GM18858 (cell line): Measurements from ENCODE around the gene RCAN2.

Experiments used
- ATAC-seq: cut with Tn5 transposase; IDR thresholded peaks from one replicate; pipeline ENCODE4 v1.9.1; 2021; ENCODE audit not compliant: unreplicated experiment

Gene RCAN2

DNA sequence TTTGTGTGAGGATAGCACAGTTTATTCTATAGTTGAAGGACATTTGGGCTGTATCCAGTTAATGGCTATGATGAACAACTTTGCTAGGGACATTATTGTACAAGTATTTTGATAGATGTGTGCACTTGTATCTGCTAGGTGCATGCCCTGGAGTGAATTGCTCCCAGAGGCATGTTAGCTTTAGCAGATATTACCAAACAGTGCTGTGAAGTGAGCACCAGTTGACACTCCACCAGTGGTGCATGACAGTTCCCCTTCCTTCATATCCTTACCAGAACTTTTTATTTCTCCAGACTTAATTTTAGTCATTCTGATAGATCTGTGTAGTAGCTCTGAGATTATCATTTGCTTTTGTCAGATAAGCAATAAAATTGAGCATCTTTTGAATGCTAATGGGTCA, 271.6 kb downstream of the RCAN2 start:
- ATAC-seq = no peak

DNA sequence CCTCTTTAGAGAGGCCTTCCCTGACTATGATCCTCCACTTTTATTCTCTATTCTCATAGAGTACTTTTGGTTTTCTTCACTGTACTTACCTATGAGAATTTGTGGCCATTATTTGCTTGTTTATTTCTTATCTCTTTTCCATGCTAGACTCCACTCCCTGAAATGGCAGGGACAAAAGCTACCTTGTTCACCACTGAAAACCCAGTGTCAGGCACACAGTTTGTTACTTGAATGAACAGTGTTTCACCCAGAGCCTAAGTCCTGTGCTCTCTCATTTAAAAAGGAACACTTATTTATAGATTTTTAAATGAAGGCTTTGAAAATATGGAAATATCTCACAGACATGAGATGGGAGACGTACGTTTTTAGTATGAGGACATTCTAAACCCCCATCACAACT, 272.8 kb downstream of the RCAN2 start:
- ATAC-seq = no peak

DNA sequence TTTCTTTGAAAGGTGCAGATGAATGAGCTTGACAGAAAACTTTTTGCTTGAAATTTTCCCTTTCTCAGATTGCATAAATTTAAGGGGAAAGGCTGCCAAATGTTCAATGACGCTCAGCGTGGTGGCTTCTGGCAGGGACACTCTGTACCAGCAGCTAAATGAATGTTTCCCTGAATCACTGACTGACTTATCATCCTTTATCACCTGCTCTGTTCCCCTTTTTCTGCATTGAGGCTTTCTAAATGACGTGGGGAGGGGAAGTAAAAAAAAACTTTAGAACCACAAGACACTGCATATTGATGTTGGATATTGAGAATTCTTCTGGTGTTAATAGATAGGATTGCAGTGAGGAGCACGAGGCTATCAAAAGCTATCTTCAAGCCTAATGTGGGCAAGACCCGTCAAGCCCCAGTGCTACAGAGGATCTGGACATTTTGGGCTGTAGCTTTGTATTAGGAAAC, 273.5 kb downstream of the RCAN2 start:
- peak; percentile 62 for ATAC-seq

DNA sequence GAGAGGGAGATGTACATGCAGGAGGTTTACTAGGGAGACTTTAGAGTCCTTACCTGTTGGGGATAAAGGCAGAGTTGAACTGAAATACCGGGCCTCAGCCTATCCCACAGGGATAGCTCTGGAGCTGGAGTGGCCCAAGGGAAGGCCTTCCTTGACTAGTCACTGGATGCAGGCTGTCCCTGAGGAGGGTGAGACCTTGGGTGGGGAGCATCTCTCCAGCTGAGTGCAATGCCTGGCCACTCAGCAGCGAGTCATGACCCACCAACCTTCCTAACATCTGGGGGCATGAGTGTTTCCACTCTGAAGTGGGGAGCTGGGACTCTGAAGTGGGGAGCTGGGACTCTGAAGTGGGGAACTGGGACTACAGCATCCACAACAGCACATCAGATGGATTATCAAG, 274.4 kb downstream of the RCAN2 start:
- ATAC-seq = no peak

DNA sequence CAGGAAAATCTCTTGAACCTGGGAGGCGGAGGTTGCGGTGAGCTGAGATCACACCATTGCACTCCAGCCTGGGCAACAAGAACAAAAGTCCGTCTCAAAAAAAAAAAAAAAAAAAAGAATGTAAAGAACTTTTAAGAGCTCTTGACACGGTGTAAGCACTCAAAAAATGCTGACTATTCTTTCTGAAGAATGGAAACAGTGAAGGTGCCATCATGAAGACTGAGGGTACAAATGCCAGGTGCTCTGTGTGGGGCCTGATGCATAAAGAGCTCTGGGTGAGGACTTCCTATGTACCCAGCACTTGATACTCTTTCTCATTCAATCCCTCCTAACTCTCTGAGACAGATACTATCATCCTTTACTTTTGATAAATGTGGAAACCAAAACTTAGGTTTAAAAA, 275.5 kb downstream of the RCAN2 start:
- ATAC-seq = no peak

DNA sequence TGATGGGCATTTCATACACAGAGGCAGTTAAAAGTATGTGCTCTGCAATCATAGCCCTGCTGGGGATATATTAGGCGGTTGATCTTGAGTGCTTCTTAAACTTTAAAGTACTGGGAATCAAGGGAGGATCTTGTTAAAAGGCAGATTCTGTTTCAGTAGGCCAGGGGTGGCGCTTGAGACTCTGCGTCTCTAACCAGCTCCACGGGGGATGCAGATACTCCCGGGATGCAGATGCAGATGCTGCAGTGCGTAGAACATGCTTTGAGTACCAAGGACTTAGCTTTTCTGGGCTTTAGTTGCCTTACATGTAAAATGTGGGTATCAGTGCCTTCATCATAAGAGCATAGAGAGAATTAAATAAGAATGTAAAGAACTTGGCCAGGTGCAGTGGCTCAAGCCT, 276.0 kb downstream of the RCAN2 start:
- no peak for ATAC-seq

DNA sequence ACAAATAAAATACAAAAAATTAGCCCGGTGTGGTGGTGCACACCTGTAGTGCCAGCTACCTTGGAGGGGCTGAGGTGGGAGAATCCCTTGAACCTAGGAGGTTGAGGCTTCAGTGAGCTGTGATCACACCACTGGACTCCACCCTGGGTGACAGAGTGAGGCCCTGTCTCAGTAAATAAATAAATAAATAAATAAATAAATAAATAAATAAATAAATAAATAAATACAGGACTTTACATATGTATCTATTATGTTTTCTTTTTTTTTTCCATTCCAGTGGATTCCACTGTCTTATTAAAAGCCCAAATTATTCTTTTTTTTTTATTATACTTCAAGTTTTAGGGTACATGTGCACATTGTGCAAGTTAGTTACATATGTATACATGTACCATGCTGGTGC, 279.3 kb downstream of the RCAN2 start:
- ATAC-seq = no peak

DNA sequence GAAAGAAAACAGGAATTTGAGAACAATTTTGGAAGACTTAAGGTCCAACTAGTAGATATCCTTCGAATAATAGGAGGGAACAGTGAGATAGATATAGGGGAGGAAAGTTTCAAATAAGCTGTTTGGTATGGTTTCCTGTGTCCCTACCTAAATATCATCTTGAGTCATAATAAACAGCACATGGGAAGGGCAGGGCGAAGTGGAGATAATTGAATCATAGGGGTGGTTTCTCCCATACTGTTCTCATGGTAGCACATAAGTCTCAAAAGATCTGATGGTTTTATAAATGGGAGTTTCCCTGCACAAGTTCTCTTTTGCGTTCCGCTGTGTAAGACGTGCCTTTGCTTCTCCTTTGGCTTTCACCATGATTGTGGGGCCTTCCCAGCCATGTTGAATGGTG, 281.0 kb downstream of the RCAN2 start:
- no peak for ATAC-seq

DNA sequence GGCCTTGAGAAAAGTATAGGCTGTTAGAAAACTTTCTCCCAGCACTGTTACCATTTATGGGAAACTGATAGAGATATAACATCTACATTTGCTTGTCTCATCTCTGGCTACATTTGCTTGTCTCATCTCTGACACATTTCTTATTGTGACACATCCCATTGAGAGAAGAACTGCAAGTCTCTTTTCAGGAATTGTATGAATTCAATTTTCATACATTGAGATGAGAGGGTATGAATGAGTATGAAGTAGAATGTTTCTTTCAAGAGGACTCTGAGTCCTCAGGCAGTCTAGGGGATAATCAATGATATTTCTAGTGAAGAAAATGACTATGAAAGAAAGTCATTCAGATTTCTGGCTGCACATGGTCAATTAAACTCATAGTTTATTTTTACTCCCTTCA, 282.9 kb downstream of the RCAN2 start:
- ATAC-seq = no peak

DNA sequence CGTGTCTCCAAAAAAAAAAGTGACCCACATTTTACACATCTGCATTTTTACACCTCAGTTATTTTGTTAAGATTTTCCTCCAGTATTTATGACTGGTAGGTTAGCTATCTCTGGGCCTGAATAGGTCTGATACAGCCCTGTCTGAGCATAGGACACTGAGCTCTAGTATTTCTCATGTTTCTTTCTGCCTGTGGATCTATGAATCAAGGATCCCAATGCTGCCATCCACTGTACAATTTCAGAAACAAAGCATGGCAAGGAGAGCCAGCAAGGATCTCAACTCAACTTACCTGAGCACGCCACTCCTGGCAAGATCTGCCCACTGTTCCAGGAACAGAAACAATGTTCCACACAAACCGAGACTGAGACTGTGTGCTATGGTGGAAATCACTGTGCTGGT, 284.1 kb downstream of the RCAN2 start:
- ATAC-seq = no peak

DNA sequence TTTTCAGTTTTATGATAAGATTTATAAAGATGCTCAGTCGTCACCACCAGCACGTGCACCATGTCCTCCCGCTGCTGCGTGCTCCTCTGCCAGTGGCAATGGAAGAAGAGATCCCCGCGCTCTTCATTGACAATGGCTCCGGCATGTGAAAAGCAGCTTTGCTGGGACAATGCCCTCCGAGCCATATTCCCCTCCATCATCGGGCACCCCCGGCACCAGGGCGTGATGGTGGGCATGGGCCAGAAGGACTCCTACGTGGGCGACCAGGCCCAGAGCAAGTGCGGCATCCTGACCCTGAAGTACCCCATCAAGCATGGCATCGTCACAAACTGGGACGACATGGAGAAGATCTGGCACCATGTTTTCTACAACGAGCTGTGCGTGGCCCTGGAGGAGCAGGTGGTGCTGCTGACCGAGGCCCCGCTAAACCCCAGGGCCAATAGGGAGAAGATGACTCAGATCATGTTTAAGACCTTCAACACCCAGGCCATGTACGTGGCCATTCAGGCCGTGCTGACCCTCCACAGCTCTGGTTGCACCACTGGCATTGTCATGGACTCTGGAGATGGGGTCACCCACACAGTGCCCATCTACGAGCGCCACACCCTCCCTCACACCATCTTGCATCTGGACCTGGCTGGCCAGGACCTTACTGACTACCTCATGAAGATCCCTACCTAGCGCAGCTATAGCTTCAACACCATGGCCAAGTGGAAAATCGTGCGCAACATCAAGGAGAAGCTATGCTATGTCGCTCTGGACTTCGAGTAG, 286.2 kb downstream of the RCAN2 start:
- ATAC-seq = no peak

DNA sequence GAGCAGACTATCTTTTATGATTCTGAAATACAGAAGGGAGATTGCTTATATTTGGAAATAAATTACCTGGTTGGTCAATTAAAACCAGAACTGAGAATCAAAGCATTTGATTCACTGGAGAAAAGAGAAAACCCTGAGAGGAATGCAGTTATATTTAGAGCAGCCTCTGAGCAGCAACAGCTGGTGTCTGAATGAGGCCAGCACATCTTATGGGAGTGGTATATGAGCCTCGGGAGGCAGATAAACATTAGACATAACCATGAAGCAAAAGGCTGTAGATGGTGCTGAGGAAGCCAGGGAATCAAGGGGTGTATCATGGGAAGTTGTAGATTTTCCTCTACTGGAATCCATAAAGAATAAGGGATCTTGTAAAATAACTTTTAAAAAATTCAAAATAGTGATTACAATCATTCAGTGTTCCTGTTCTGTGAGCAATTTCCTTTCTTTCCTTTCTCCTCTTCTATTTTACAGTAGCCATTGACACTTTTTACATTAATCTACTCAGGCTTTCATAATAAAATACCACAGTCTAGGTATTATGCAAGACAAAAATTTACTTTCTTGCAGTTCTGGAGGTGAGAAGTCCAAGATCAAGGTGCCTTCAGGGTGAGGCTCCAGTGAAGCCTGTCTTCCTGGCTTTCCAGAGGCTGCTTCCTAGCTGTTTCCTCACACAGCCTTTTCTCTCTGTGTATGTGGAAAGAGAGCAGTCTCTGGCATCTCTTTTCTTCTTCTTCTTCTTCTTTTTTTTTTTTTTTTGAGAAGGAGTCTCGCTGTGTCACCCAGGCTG, 287.7 kb downstream of the RCAN2 start:
- ATAC-seq = no peak

DNA sequence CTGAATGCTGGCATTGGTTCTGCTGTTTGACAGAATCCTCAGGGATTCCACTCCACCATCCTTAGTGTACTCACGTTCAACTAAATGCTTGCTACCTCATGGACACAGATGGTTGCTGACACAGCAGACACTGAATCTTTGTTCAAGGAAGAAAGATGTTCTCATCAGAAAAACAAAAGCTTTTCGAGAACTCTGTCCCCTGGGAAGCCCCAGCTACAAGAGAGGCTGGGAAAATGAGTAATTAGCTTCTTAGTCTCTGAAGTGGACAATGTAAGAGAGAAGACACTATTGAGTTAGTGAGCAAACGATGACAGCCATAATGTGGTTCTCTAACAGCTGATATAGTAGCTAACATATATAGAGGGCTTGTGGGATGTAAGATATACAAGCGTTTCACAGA, 289.5 kb downstream of the RCAN2 start:
- no peak for ATAC-seq

DNA sequence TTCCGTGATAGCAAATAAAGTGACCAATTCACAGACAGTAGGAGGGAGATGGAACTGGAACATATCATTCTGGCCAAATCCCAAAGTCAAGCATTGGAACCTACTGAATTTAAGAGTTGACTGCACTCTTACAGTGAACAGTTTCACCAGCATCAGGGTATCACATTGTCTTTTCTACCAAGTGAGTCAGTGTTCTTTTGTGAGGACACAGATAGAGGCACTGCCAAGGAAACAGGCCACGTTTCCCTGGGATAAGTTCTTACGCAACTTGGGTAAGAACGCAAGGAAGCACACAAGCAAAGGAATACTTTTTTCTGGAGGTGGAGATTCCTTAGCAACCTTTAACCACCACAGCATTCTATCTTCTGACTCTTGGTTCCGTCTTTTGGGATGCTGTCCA, 291.9 kb downstream of the RCAN2 start:
- ATAC-seq = no peak

DNA sequence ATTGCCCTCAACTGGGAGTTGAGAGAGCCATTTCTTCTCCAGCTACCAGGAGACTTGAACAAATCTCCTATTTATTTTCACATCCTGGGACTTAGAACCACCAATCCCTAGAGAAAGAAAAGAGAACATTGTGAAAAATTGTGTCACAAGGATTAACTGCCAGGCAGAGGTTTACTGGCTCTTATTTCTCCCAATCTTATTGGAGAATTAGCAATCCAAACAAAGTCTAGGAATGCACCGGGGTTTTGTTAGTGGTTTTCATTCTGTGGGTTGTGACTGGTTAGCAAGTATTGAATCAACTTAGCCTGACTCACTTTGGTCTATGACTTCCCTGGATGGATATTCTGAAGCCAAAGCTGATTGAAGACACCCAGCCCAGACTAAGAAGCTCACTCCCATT, 299.3 kb downstream of the RCAN2 start:
- no peak for ATAC-seq

DNA sequence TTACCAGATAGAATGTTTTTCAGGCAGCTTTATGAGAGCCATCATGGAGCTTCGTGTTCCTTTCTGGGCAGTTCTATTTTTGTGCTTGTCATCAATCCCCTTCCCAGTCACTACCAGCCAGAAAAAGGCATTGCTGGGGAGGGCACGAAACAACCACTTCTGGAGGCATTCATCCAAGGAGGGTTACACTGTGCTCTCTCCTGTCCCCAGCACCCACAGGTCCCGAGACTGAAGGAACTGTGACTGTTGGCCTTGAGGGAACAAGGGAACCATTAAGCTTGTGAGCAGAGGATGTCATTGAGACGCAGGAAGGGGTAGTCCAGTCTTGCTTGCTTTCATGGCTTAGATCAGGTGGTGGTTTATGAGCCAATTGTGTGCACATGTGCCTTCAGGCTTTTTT, 300.4 kb downstream of the RCAN2 start:
- ATAC-seq = no peak

DNA sequence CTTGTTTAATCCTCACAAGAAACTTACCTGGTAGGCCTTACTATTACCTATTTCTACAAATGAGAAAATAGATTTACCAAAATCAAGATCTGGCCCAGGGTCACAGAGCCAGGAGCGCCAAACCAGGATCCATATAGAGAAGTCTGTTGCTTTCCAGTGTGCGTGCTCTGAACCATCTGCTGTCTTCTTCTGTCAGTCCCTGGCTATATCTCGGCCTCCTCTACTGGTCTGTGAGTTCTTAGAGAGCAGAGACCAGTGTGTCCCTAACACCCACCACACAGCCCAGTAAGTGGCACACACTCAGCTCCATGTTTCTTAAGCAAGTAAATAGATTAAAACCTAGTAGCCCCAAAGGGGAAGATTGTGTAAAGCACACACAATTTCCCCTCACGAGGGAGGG, 301.5 kb downstream of the RCAN2 start:
- no peak for ATAC-seq

DNA sequence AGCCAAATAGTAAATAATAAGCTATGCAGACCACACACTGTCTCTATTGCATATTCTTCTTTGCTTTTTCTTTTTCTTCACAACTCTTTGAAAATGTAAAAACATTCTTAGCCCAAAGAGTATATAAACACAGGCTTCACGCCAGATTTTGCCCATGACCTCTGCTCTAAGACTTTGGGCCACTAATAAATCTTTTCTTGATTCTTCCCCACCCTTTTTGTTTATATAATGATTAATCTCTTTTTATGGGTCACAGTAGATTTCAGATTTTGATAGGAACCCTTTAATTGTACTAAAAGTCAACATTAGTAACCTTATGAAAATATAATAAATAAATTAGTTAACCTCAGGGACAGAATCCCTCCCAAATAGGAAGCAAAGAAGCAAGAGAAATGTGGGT, 304.7 kb downstream of the RCAN2 start:
- ATAC-seq = no peak

DNA sequence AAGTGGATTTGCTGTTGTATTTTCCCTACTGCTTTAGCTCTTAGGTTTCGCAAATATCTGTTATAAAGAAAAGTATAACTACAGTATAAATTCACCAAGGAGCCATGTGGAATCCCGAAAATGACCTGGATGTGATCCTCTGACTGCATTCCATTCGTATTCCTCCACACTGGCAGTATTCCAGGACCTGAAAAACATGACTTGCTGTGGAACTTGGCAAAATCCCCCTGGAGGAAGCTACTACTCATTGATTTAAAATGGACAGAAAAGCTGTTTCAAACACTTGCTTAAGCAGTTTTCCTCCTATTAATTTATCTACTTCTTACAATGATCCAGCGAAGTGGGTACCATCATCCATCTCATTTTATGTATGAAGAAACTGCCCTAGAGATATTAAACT, 307.1 kb downstream of the RCAN2 start:
- no peak for ATAC-seq

DNA sequence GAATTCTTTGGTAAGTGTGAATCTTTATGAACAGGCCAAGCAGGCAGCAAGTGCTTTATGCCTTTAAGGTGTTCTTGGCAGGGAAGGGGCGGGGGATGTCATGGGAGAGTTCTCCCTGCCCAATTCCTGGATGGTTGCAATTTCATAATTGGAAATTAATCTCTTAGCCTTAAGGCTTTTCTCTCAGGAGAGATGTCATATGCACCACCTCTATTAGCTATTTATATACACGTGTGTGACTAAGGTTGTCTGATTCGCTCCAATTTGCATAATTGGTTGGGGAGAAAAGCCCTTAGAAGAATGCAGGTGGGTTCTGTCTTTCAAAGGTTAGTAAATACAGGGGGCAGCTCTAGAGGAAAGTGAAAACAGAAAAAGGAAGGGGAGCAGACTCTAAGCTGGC, 315.3 kb downstream of the RCAN2 start:
- ATAC-seq = peak; percentile 25

DNA sequence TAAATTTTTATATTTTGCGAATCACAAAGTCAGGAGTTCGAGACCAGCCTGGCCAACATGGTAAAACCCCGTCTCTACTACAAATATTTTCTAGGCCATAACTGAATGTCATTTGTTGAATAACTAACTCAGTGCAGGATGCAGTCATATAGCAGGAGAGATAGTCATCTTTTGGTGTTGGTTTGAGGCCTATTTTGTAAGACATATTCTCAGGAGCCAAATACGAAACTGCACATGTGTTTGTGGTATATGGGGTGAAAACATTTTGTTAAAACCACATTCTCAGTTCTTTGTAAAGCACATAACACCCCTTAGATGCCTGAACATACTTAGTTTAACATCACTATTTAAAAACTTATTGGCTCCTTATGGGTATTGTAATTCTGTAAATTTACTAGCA, 315.8 kb downstream of the RCAN2 start:
- ATAC-seq = peak; percentile 81

DNA sequence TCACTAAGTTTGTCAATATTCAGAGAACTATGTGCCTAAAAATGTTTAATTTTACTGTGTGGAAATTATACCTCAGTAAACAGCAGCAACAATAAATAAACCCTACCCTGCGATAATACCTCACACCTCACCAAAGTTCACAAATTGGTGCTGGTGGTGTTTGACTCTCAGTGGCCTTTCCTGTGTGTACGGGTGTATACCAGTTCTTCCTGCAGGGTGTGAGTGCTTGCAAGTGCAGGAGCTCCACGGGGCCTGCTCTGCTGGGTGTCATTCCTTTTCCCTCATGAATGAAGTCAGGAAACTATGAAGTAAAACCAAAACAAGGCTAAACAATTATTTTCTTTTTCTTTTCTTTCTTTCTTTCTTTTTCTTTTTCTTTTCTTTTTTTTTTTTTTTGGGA, 316.3 kb downstream of the RCAN2 start:
- no peak for ATAC-seq

DNA sequence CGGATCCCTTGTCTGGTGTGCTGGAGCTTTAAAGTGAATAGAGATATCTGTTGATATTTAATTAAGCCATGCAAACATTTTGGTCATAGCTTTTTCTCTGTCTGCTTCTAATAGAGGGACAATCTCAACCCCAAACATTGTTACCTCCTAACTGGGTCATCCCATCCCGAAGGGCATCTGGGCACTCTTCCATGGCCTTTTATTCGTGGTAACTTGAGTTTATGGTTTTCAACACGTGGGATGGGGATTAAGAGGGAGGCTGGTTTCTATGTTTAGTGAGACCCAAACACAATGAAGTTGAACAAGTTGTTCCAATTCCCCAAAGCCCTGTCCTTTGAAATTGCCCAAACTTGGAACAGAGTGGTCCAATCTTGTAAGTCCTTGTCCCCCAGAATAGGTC, 319.1 kb downstream of the RCAN2 start:
- ATAC-seq = no peak
